ENCODE results near the gene CTXND1.
A peak's percentile ranks its signal among the peaks of the same experiment; 100 is the strongest.

CTXND1 gene

DNA sequence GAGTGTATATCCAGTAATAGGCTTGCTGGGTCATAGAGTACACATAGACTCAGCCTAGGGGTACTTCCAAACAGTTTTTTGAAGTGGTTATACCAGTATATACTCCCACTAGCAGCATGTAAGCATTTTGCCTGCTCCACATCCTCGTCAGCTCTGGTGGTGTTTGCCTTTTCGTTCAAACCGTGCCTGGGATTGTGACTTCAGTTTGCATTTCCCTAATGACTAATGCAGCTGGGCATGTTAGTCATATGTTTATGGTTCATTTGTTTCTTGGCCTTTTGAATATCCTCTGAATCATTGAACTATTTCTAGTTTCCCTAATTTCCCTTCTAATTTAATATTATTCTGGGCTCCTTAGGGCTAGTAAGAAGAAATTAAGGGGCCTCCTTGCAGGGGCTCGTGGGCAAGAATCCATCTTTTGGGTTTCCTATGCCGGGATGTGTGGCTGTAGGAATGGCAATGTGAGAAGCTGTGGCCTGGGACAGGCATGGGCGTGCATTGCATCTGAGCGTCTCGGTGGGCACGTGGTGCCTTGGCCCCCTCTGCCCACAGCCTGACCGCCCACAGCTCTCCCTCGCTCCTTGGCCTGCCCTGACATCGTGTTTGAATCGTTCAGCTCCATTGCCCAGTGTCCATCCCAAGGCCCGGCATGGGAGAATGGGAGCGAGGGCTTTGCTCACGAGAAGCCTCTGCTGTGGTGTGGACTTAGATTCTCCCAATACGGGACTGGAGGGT is 72.8 kb downstream of the CTXND1 start:
- no peak for DNase-seq

- DNase-seq, result no peak
Observed at GRCh38 chr15:80177156-80177555, 74.9 kb downstream of the CTXND1 start.

GRCh38 chr15:80176443-80176842 is 75.6 kb downstream of the CTXND1 start:
- DNase-seq, result no peak

- DNase-seq, result no peak
Observed at GRCh38 chr15:80175436-80175835, 76.6 kb downstream of the CTXND1 start.

DNA sequence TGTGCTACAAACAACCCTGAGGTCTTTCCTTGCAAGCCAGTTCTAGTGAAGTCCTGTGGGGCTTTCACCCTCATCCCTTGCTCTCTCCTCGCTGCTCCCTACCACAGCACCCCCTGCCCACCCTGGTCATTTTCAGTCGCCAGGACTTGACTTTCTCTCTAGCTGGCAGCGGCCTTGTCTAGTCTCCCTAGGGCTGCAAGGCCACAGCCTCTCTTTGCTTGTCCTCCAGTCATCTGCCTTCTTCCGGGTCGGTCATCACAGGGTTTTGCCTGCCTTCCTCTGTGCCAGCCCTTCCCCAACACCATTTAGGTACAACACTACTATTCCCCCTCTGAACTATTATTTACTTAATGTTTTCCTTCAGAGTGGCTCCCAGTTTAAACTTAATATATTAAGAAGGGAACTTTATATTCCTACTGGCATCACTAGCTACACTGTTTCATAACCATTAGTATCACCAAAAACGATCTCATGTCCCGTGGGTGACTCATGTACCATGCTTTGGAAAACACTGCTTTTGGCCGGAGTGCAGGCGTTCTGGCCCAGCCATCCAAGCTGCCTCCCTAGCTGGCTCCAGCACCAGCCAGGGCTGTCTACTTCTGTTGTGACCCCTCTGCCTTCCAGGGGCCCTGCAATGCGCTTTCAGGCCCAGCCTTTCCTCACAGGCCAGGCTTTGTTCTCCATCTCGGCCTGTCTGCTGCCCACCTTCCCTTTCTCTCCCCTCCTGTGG is 77.8 kb downstream of the CTXND1 start:
- no peak for DNase-seq

DNA sequence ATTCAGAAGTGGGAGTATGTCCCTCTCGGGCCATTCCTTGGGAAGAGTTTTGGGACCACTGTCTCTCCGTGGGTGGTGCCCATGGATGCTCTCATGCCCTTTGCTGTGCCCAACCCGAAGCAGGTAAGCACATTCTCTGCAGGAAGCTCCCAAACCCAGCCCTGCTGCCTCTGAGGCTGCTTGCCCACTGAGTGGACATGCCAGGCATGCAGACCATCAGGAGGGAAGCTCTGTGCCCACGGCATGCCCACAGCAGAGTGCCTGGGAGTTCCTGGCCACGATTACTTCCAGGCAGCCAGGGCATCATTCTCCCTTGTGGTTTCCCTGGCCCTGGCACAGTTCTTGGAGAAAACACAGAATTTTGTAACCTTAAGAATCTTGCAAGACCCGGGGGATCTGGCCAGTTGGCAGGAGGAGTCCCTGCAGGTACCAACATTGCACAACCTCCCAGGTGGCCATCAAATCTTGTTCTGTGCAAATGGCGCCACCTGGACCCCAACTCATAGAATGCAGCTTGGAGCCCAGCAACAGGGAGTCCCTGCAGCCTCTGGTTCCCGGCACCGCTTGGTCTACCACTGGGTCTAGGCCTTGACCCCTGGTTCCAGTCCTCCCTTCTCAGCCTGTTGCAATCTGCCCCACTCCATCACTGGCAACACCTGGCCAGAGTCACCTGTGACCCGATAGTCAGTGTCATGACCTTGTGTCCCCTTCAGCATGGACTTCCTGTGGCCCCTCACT is 78.8 kb downstream of the CTXND1 start:
- DNase-seq, result peak; percentile 60 to 64

- DNase-seq, result no peak
Observed at GRCh38 chr15:80172401-80172800, 79.6 kb downstream of the CTXND1 start.

DNA sequence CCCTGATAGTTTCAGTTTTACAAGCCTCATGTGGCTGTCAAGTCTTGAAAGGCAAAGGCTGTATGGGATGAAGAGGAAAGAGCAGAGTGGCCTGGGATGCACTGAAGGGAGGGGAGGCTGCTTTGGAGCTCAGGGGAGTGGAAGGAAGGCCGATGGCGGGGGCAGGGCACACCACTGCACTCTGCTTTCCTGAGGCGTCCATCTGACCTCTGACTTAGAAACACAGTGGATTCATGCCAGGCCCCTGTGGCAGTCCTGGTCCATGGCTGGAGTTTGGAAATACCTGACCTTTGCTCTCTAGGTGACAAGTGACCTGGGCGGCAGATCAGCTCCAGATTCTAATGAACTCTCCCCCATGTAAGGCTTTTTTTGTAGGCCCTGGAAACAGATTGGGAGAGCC is 80.2 kb downstream of the CTXND1 start:
- DNase-seq, result no peak

DNA sequence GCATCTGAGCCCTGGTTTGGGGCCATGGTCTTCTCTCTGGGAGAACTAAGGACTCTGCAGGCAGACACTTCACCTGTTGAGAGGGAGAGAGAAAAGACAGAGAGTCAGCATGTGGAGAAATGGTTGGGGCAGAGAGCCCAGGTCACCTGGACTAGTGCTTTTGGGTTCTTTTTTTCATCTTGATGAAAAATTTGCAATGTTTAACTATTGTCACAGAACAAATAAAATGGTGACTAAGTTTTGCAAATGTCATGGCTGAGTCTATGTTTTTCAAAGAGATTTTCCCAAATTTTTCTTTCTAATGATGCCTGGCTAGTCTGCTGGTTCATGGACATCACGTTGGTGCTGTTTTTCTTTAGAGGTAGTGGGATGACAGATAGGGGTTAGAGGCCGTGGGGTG is 81.4 kb downstream of the CTXND1 start:
- no peak for DNase-seq

DNA sequence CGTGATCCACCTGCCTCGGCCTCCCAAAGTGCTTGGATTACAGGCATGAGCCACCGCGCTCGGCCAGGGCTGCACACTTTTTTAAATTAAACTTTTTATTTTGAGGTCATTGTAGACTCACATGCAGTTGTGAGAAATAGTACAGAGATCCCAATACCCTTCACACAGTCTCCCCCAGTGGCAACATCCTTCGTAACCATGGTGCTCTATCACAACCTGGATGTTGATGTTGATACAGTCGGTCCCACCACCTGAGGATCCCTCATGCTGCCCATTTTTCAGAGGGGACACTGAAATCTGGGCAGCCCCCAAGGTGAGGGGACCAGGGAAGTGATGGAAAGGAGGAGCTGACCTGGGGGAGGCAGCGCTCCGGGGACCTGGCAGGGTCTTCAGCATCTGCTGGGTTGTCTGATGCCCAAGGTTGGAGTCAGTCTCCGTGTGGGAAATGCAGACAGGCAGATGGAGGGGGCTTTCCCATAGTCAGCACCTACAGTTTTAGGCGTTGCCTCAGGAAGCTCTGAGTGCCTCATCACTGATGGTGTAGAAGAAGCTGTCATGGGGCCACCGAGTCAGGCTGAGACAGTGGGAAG is 82.2 kb downstream of the CTXND1 start:
- no peak for DNase-seq

- no peak for DNase-seq
Observed at GRCh38 chr15:80168421-80168820, 83.6 kb downstream of the CTXND1 start.

- DNase-seq, result no peak
Observed at GRCh38 chr15:80167936-80168335, 84.1 kb downstream of the CTXND1 start.

- no peak for DNase-seq
Observed at GRCh38 chr15:80163897-80164296, 88.1 kb downstream of the CTXND1 start.

- DNase-seq, result no peak
Observed at GRCh38 chr15:80163217-80163616, 88.8 kb downstream of the CTXND1 start.

DNA sequence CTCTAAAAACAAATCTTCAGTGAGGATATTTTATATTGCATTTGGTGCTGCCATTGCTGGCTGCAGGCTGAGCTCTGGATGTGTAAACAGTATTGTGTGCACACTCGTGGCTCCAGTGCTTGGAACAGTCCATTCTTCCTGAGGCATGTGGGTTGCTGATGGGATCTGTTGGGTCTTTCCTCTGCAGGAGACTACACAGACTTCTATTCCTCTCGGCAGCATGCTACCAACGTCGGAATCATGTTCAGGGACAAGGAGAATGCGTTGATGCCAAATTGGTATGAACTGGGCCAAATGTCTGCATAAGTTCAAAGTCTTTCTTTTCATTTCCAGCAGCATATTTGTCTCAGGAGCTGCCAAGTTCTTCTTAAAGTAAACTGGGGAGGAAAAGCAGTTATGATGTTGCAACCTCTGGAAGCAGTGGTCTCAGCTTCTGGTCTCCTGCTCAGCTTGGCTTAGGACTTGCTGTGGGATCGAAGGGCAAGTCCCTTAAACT is 89.9 kb downstream of the CTXND1 start:
- no peak for DNase-seq

- DNase-seq, result no peak
Observed at GRCh38 chr15:80161468-80162016, 90.5 kb downstream of the CTXND1 start.

GRCh38 chr15:80160570-80161156 is 91.3 kb downstream of the CTXND1 start:
- DNase-seq, result peak in 1 of 2 experiments; percentile 15

GRCh38 chr15:80159811-80160569 is 92.0 kb downstream of the CTXND1 start:
- no peak for DNase-seq

- DNase-seq, result no peak
Observed at GRCh38 chr15:80159301-80159700, 92.7 kb downstream of the CTXND1 start.

- DNase-seq, result no peak
Observed at GRCh38 chr15:80157215-80157614, 94.8 kb downstream of the CTXND1 start.

DNA sequence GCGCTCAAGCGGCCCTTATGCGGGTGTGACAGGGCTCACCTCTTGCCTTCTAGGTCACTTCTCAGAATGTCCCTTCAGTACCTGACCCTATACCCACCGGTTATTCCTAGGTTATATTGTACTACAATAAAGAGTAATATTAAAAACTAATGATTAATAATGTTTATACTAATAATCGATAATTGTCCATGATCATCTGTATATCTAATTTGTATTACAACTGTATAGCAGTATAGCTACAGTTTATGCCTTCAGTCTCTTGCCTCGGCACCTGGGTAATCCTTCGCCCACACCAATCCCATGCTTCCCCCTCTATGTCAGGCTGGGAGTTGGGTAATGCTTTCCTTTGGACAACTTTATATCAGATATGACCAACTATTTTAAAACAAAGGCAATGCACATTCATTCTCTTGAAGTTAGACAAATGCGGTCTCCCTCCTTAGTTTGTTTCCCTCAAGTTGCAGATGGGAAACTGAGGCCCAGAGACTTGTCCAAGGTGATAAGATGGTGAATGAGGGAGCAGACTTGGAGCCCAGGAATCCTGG is 95.8 kb downstream of the CTXND1 start:
- no peak for DNase-seq
